HG03575 (cell line): ENCODE data around the gene RASGRF2.

Experiments used
- ATAC-seq: cut with Tn5 transposase; IDR thresholded peaks from one replicate; pipeline ENCODE4 v1.9.1; 2021; ENCODE audit not compliant: unreplicated experiment, insufficient number of reproducible peaks, low FRiP score; ENCODE audit errors: extremely low read depth

RASGRF2 gene

DNA sequence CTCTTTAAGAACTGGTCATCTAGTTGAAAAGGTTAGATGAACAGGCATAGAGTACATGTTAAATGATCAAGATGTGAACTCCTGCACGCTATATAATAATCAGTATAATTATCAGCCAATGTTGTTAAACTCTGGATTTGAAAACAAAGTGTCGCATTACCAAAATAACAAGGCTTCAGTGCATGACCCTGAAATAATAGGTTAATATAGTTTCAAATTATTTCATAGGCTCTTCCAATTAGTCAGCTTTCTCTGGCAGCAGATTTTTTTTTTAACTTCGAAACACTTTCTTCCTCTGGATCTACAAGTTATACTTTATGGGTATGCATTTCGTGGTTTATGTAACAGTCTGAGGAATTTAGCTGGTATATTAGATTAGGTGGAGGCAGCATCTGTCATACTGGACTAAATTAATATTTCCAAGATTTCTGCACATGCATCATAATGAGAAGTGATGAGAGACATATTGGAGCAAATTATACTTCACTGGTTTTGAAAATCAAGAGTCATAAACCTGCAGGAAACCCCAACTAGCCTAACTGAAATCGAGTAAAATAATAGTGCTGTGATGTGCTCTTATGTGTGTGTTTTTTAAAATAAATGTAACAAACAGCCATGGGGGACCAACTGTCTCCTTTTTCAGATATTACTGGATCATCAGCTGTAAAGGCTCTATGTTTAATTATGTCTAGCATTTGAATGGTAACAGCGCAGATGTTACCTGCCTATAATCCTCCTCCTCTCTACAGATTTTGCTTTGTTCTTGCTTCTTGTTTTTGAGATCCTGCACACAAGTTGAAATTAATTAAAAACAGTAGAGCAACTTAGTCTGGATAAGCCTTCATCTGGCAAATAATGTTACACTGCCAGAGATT is 187.1 kb downstream of the RASGRF2 start:
- ATAC-seq = no peak

DNA sequence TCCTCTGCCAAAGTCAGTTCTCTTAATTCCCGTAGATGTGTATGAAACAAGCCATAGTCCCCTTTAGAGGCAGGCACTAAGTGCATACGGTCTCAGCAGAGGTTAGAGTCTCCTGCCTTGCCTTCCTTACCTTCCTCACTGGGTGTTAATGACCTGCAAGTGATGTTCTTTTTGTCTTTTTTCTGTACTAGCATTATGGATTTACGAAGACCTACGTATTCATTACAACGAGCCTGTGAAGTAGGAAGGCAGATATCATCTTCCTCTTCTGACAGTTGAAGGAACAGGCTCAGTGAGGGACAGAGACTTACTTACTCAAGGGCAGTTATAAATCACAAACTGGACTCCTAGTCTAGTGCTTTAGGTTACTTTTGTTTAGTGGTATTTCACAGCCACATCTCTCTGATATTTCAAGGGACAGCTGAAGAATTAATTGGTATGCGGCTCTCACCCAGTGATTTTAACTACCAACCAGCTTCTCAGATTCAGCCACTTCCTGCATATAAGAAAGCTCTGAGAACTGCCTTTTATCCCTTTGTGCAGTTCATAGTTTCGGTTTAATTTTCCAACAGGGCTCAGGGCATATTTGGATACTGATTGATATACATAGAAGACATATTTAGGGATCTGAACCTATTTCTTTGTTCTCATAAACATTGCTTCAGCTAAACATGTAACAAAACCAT is 187.9 kb downstream of the RASGRF2 start:
- no peak for ATAC-seq

DNA sequence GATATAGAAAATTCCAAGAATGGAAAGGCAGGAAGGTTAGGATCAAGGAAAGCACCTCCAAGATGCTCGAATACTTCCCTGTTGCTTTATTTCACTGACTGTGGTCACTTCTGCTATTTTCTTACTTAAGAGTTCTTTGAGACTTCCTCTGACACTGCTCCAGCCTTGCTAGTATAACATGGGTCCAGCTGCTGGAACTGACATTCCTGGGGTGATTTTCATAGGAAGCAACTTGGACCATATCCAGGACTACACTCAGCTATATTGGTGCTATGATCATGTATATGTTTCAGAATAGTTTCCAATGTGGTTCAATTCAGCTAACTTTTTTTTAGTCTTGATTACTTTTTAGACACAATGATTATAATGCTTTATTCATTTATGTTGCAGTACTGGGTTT is 191.4 kb downstream of the RASGRF2 start:
- ATAC-seq = no peak

DNA sequence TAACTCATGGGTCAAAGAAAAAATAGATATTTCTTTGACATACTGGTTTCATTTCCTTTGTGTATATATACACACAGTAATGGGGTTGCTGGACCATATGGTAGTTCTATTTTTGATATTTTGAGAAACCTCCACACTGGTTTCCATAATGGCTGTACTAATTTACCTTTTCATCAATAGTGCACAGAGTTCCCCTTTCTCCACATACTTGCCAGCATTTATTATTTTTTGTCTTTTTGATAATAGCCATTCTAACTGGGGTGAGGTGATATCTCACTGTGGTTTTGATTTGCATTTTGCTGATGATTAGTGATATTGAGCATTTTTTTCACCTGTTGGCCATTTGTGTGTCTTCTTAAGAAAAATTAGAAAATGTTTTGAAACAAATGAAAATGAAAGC is 194.6 kb downstream of the RASGRF2 start:
- ATAC-seq = peak; percentile 62

DNA sequence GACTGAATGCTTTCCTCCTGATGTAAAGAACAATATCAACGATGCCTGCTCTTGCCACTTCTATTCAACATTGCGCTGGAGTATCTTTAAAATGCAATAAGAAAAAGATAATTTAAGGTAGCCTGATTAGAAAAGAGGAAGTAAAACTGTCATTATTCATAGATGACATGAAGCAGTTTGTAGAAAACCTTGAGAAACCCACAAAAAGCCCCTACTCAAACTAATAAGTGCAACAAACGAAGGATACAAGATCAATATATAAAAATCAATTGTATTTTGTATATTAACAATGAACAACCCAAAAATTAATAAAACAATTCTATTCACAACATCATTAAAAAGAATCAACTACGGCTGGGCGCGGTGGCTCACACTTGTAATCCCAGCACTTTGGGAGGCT is 196.6 kb downstream of the RASGRF2 start:
- no peak for ATAC-seq

DNA sequence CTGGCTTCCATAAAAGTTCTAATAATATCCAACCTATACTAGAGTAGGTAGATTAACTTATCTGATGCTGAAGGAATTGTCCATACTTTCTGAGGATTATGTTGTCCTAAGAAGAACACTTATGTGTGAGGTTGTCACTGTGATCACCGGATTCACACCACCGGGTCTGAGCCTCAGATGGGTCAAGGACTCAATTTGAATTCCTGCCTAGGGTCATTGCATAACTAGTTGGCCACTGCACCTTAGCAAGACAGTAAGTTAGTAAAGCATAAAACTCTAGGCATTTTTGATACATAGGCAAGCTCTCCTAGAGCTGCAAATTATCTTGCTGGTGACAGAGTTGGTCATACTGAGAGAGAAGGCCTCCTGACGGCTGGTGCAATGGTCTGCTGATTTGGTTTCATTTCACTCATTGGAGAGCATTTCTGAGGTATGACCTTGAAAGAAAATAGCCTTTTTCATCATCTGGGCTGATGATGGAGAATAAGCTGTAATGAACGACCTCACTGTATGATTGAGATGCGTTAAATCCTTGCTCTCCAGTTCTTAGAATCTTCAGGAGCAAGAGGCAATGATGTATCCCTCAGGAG is 200.9 kb downstream of the RASGRF2 start:
- no peak for ATAC-seq

DNA sequence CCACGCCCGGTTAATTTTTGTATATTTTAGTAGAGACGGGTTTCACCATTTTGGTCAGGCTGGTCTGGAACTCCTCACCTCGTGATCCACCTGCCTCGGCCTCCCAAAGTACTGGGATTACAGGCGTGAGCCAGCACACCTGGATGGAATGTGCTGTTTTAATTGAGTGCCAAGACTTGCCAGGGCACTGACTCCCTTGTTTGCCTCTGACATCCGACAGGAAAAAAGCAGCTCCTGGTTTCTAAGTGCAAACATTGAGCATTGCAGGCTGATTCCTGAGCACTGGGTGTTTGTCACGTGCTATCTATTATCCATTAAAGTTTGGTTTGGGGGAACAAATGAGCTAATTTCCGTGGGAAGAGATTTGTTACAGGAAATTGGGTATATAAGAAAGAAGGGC is 202.3 kb downstream of the RASGRF2 start:
- no peak for ATAC-seq

DNA sequence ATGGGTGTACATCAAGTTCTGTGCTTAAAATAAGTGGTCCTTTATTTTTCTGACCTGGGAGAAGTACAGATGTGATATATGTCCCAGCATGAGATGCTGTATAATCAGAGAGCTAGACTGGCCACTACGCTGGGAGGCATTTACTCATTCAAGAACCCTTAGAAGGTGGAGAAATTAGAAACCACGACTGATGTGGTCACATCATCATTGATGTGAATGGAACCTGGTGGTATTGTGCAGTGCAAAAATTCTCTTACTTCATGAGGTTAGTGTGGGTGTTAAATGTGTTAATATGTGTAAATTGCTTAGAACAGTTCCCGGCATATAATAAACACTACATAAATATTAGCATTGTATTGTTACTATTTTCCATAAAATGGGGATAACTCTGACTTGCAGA is 203.5 kb downstream of the RASGRF2 start:
- ATAC-seq = no peak

DNA sequence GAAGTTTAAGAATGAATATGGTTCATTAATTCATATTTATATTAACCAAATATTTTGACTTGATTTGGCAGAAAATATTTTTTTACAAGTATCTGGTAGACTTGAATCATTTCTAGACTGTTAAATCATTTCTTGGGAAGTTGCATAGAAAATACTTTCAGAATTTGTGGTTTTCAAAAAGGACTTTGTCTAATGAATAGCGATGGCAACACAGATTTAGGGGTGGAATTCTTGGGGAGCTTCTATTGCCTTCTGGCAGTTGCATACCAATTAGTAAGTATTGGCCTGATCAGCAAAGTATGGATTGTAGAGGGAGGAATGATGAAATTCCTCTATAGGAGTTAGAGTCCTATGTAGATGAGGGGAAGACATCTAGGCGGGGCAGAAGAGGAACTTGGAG is 204.3 kb downstream of the RASGRF2 start:
- no peak for ATAC-seq

DNA sequence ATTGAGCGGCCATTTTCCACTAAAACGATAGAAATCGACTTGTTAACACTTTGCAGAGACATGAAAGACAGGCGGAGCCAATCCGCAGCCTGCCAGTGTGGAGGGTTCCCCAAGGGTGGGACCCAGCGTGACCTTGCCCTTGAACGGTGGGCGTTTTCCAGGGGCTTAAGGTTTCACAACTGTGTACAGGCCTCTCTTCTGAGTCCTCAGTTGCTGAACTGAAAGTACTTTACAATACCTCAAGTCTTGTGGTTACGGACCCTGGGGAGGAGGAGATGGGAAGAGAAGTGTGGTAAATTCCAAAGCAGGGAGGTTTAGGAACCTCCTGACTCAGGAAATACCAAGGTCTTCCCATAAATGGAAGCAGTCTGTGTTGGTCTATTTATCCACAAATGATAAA is 204.8 kb downstream of the RASGRF2 start:
- no peak for ATAC-seq

DNA sequence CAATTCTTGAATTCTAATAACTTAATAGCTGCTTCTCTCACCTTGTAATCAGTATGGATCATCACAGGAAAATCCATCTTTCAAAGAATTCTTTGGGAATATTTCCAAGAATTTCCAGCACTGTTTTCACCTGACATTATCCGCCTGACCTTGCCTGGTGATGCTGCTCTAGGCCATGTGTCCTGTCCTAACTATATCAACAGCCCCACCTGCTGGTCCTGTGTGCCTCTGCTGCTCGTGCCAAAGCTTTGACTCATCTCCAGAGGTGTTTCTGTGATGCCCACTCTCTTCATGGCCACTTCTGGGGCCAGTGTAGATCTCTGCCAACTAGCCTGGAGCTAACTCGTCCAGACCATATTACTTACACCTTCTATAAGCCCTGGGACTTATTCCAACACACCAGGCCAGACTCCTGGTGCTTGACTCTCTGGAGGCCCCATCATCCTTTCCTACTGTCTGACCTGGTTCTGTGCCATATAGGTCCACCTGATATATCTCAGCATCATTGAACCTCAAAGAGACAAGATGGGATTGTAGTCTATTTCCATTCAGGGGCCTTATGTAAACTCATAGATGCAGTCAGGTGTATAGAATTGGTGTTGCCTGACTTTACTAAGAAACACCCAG is 205.4 kb downstream of the RASGRF2 start:
- ATAC-seq = peak; percentile 79

DNA sequence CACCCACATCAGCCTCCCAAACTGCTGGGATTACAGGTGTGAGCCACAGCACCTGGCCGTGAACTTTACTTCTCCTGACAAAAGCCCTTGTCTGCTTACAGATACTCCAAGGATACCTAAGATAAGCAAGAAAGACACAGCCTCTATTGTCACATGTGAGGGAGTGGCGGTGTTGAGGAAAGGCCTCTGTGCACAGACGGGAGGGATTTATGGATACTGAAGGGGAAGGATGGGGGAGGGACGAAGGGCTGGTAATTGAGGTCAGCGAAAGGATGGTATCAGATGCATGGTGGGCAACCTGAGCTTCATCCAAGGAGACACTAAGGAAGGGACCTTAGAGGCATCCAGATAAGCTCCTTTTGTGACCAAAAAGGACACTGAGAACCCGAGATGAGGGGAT is 206.3 kb downstream of the RASGRF2 start:
- no peak for ATAC-seq

DNA sequence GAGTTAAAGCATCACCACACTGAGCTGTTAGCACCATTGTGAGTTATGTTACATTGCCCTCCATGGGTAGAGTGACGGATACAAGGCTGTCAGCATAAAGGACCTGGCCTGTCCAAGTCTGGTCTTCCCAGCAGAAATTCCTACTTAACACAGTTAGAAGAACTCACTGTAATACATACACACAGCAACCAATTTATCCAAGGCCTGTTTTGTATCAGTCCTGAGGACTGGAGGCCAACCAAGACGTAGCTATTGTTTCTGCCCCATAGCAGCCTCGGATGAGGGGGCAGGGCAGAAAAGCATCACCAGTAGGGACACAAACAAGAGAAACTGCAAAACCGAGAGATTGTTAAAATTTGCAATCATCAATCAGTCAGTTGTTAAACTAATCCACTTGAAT is 206.9 kb downstream of the RASGRF2 start:
- no peak for ATAC-seq

DNA sequence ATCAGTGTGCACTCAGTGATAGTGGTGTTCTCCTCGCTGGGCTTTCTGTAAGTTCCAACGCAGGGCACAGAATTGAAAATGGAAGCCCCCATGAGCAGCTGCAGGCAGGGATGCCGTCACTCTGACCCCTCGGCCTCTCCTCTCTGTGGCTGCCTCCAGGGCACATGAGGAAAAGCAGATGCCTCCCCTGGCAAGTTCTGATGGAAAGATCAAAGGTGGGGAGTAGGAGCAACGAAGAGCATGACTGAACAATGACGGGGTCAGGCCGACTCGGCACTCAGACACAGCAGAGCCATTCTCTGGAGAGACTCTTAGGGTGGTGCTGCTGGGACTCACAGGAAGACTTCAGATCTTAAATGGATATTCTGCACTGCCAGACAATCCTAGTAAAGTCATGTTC is 207.4 kb downstream of the RASGRF2 start:
- no peak for ATAC-seq

DNA sequence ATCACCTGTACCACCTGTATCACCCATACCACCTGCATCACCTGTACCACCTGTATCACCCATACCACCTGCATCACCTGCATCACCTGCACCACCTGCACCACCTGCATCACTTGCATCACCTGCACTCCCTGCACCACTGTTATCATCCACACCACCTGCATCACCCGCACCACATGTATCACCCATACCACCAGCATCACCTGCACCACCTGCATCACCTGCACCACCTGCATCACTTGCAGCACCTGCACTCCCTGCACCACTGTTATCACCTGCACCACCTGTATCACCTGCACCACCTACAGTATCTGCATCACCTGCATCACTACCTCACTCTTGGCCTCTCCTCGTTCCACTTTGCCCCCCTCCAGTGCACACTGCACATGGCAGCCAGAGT is 209.8 kb downstream of the RASGRF2 start:
- ATAC-seq = no peak

DNA sequence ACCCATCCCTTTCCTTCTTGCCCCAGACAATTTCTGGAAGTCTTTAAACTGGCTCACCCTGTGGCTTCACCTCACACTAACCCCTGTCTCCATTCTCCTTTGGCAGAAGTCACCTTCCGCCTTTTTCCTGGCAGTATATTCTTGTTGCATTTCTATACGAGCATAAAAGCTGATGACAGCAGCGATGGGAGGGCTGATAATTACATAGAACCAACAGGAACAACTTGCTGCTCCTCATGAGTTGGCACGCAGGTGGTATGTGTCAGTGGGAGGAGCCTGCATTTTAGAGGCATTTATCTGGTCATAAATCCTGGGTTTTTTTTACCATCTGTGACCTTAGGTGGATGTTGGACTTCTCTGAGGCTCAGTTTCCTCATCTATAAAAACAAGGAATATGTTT is 211.6 kb downstream of the RASGRF2 start:
- no peak for ATAC-seq

DNA sequence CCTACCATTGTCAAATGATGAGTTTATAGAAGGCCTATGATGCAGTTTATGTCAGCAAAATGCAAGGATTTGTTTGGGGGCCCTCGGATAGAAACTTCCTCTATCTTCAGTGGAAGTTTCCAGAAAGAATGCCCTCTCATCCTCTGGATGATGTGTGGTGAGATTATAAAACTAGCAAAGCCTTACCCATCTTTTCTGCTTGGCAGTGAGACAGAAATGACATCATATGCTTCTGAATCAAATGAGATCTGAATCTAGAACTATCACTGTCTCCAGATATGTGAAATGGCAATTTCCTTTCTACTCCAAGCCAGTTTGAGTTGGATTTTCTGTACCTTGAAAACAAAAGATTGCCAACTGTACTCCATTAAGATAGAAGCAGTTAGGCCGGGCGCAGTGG is 212.5 kb downstream of the RASGRF2 start:
- no peak for ATAC-seq

DNA sequence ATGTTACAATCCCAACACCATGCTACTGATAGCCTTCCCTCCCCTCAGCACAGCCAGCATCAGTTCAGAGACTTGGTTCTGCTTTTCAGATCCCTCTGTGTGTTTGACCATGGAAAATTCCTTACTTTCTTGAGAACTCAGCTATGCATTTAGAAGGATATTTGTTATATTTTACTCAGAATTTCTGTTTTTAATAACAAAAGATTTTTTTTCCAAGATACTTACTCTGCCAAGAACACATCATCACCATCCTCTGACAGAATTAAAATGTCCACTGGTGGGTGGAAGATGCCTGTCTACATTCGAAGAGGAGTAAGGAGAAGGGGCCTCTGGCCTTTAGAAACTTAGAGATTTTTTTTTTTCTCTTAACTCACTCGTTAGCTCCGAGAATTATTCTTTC is 216.9 kb downstream of the RASGRF2 start:
- no peak for ATAC-seq

DNA sequence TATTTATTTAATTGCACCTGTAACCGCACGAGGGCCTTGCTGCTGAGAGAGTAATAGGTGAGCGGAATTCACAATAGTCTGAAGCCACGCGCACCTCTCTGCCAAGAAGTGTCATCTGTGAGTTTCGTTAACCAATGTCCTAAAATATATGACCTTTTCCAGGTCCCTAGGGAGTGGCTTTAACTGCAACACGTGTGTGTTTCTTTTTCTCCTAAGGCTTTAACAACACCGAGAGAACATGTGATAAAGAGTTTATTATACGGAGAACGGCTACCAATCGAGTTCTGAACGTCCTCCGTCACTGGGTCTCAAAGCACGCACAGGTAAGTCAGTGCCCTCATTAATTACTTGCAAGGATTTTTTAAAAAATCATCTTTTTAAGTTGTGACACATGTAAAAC is 219.8 kb downstream of the RASGRF2 start:
- no peak for ATAC-seq
